Neutrophil (primary cell): ENCODE measurements around the gene TACR3.
"Not testable (repeated sequence)": the region's sequence is repeated elsewhere in the genome, so short reads cannot be mapped to it uniquely, and the experiment has no call there.

Experiments used
- H3K27ac ChIP-seq: fragments of 200-600 bp; sonication (generic); 2 replicates; pipeline ENCODE4 v1.5.1; 2016; ENCODE audit warnings: mild to moderate bottlenecking, moderate library complexity
- H3K27me3 ChIP-seq: fragments of 200-600 bp; sonication (generic); 2 replicates; pipeline ENCODE4 v1.6.0; 2016; ENCODE audit warnings: mild to moderate bottlenecking
- H3K36me3 ChIP-seq: fragments of 200-600 bp; sonication (generic); 2 replicates; pipeline ENCODE4 v1.5.1; 2017
- H3K4me1 ChIP-seq, 2 experiments: fragments of 200-600 bp in 1 of 2; sonication (generic) in 1 of 2; 1 replicate in 1 of 2; 2 replicates in 1 of 2; pipeline versions ENCODE4 v1.5.1 to v1.6.1; 2013 to 2016; ENCODE audit warnings: low read depth in 1 of 2, low read length in 1 of 2, mild to moderate bottlenecking in 1 of 2, moderate library complexity in 1 of 2; ENCODE audit not compliant: control insufficient read depth in 1 of 2, insufficient read depth in 1 of 2
- H3K4me3 ChIP-seq, 2 experiments: fragments of 200-600 bp in 1 of 2; sonication (generic) in 1 of 2; 1 replicate in 1 of 2; 2 replicates in 1 of 2; pipeline ENCODE4 v1.5.1; 2013 to 2016; ENCODE audit warnings: low read depth in 1 of 2, low read length in 1 of 2, mild to moderate bottlenecking in 1 of 2, moderate library complexity in 1 of 2
- H3K9me3 ChIP-seq: fragments of 200-600 bp; sonication (generic); 2 replicates; pipeline ENCODE4 v1.5.1; 2016
- TF ChIP-seq, protein P1 (sequence below): fragments of 200-600 bp; sonication (generic); IDR thresholded peaks from 2 replicates; pipeline ENCODE4 v1.5.1; 2016; ENCODE audit warnings: antibody characterized with exemption

TACR3 gene

DNA sequence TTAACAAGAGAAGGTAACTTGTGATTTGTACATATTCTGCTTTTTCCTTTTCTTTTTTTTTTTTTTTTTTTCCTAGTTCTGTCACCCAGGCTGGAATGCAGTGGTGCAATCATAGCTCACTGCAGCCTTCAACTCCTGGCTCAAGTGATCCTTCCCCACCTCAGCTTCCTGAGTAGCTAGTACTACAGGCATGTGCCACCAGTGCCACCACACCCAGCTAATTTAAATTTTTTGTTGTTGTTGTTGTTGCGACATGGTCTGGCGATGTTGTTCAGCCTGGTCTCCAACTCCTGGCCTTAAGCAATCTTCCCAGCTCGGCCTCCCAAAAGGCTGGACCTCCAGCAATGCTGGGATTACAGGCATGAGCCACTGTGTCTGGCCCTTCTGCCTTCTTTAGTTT is 1.5 kb upstream of the TACR3 start:
- H3K36me3 ChIP-seq = no peaks in the 10 kb centered on the region
- peaks cover 27% of the 10 kb centered on the region for H3K27me3 ChIP-seq
- H3K4me1 ChIP-seq = no peaks in the 10 kb centered on the region
- H3K27ac ChIP-seq = no peak overlapping the region
- no peak overlapping the region for H3K4me3 ChIP-seq
- TF ChIP-seq, protein P1, sequence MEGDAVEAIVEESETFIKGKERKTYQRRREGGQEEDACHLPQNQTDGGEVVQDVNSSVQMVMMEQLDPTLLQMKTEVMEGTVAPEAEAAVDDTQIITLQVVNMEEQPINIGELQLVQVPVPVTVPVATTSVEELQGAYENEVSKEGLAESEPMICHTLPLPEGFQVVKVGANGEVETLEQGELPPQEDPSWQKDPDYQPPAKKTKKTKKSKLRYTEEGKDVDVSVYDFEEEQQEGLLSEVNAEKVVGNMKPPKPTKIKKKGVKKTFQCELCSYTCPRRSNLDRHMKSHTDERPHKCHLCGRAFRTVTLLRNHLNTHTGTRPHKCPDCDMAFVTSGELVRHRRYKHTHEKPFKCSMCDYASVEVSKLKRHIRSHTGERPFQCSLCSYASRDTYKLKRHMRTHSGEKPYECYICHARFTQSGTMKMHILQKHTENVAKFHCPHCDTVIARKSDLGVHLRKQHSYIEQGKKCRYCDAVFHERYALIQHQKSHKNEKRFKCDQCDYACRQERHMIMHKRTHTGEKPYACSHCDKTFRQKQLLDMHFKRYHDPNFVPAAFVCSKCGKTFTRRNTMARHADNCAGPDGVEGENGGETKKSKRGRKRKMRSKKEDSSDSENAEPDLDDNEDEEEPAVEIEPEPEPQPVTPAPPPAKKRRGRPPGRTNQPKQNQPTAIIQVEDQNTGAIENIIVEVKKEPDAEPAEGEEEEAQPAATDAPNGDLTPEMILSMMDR = no peak
- no peaks in the 10 kb centered on the region for H3K9me3 ChIP-seq

DNA sequence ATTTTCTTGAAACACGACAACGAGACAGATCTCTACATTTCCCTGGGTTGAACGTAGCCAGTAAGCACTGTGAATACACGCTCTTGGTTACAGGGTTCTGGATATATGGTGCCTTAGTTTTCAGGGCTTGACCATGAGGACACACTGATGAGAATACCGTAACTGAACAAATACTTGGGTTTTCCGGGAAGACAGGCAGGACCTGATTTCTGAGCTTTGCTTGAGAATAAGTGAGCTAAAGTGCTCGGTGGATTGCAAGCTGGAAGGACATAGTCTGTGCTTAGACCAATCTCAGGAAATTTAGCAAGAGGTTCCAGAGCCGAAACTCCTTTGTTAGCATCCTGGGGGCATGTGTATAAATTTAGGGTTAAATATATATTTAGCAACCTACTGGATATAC is 876 bp upstream of the TACR3 start:
- H3K27me3 ChIP-seq = peaks cover 27% of the 10 kb centered on the region
- TF ChIP-seq, protein P1 = no peak
- no peaks in the 10 kb centered on the region for H3K36me3 ChIP-seq
- H3K4me1 ChIP-seq = no peaks in the 10 kb centered on the region
- no peak overlapping the region for H3K27ac ChIP-seq
- no peaks in the 10 kb centered on the region for H3K9me3 ChIP-seq
- no peak overlapping the region for H3K4me3 ChIP-seq

GRCh38 chr4:103719105-103719829 is 518 bp downstream of the TACR3 start:
- Histone ChIP-seq H3K4me3 (no peak overlapping the region), H3K27ac (no peak overlapping the region), H3K4me1 (no peaks in the 10 kb centered on the region), H3K36me3 (no peaks in the 10 kb centered on the region), H3K9me3 (no peaks in the 10 kb centered on the region), H3K27me3 (peaks cover 27% of the 10 kb centered on the region)
- TF ChIP-seq, protein P1 = no peak

GRCh38 chr4:103692615-103693014 is 27.2 kb downstream of the TACR3 start:
- H3K4me1 ChIP-seq = no peaks in the 10 kb centered on the region
- no peaks in the 10 kb centered on the region for H3K27me3 ChIP-seq
- TF ChIP-seq, protein P1 = no peak
- no peaks in the 10 kb centered on the region for H3K36me3 ChIP-seq
- no peak overlapping the region for H3K27ac ChIP-seq
- no peaks in the 10 kb centered on the region for H3K9me3 ChIP-seq
- no peak overlapping the region for H3K4me3 ChIP-seq

GRCh38 chr4:103673983-103674382 is 45.8 kb downstream of the TACR3 start:
- TF ChIP-seq, protein P1 = no peak
- H3K4me3 ChIP-seq = no peak overlapping the region
- H3K36me3 ChIP-seq = no peaks in the 10 kb centered on the region
- no peaks in the 10 kb centered on the region for H3K9me3 ChIP-seq
- no peaks in the 10 kb centered on the region for H3K4me1 ChIP-seq
- H3K27me3 ChIP-seq = no peaks in the 10 kb centered on the region
- H3K27ac ChIP-seq = no peak overlapping the region

GRCh38 chr4:103666764-103667163 is 53.0 kb downstream of the TACR3 start:
- not testable (repeated sequence) for H3K4me3 ChIP-seq, H3K27ac ChIP-seq, H3K9me3 ChIP-seq, H3K27me3 ChIP-seq, H3K36me3 ChIP-seq, H3K4me1 ChIP-seq
